ENCODE data around the gene TMEM121.

The TMEM121 gene

GRCh38 chr14:105525326-105525725 lies 1.1 kb upstream of the TMEM121 start:
- no peaks in the 10 kb centered on the region for H3K9me3 Mint-ChIP-seq
- H3K4me3 Mint-ChIP-seq: peak overlapping the region; percentile 53
- peaks cover 76% of the 10 kb centered on the region for H3K27me3 Mint-ChIP-seq
- no peak for DNase-seq
- no peaks in the 10 kb centered on the region for H3K36me3 Mint-ChIP-seq
- CTCF ChIA-PET: interaction anchor here (0.8 kb wide), 1 partner anchor 35 kb away, joined by 3 read pairs; no protein-coding TSS in a partner anchor
- peaks cover 23% of the 10 kb centered on the region for H3K4me1 Mint-ChIP-seq
- no peak overlapping the region for H3K27ac Mint-ChIP-seq

GRCh38 chr14:105526776-105527380 lies 495 bp downstream of the TMEM121 start:
- peak; percentile 31 for DNase-seq
- H3K36me3 Mint-ChIP-seq: no peaks in the 10 kb centered on the region
- peak overlapping the region; percentile 69 for H3K4me3 Mint-ChIP-seq
- H3K27me3 Mint-ChIP-seq: peaks cover 71% of the 10 kb centered on the region
- H3K4me1 Mint-ChIP-seq: peaks cover 29% of the 10 kb centered on the region
- H3K27ac Mint-ChIP-seq: no peak overlapping the region
- no peaks in the 10 kb centered on the region for H3K9me3 Mint-ChIP-seq
- CTCF ChIA-PET: no interaction called here

- Mint-ChIP-seq H3K27ac (no peak overlapping the region), H3K4me1 (peaks cover 31% of the 10 kb centered on the region), H3K4me3 (peak overlapping the region; percentile 69), H3K36me3 (no peaks in the 10 kb centered on the region), H3K27me3 (peaks cover 67% of the 10 kb centered on the region), H3K9me3 (no peaks in the 10 kb centered on the region)
- DNase-seq: no peak
- CTCF ChIA-PET: no interaction called here
Observed at GRCh38 chr14:105527381-105527825, 1.0 kb downstream of the TMEM121 start.

GRCh38 chr14:105527826-105528585 lies 1.6 kb downstream of the TMEM121 start:
- H3K36me3 Mint-ChIP-seq: no peaks in the 10 kb centered on the region
- peak overlapping the region; percentile 69 for H3K4me3 Mint-ChIP-seq
- H3K27ac Mint-ChIP-seq: no peak overlapping the region
- peaks cover 62% of the 10 kb centered on the region for H3K27me3 Mint-ChIP-seq
- CTCF ChIA-PET: interaction anchor here (0.7 to 3.0 kb wide), 7 partner anchors 36 to 176 kb away, joined by 3 to 19 read pairs (median 6); no protein-coding TSS in a partner anchor
- DNase-seq: peak; percentile 86
- no peaks in the 10 kb centered on the region for H3K9me3 Mint-ChIP-seq
- peaks cover 31% of the 10 kb centered on the region for H3K4me1 Mint-ChIP-seq

- no peaks in the 10 kb centered on the region for H3K36me3 Mint-ChIP-seq
- CTCF ChIA-PET: interaction anchor here (0.7 to 3.0 kb wide), 7 partner anchors 37 to 177 kb away, joined by 3 to 19 read pairs (median 6); no protein-coding TSS in a partner anchor
- peaks cover 61% of the 10 kb centered on the region for H3K27me3 Mint-ChIP-seq
- DNase-seq: peak; percentile 42
- peaks cover 31% of the 10 kb centered on the region for H3K4me1 Mint-ChIP-seq
- H3K4me3 Mint-ChIP-seq: peak overlapping the region; percentile 76
- H3K9me3 Mint-ChIP-seq: no peaks in the 10 kb centered on the region
- peak overlapping the region; percentile 84 for H3K27ac Mint-ChIP-seq
Observed at GRCh38 chr14:105528586-105529318, 2.4 kb downstream of the TMEM121 start.

- Mint-ChIP-seq H3K36me3 (no peaks in the 10 kb centered on the region), H3K4me1 (peaks cover 31% of the 10 kb centered on the region), H3K27ac (peak overlapping the region; percentile 84), H3K27me3 (peaks cover 59% of the 10 kb centered on the region), H3K4me3 (peak overlapping the region; percentile 76), H3K9me3 (no peaks in the 10 kb centered on the region)
- DNase-seq: no peak
- CTCF ChIA-PET: interaction anchor here (1.4 to 3.0 kb wide), 5 partner anchors 38 to 177 kb away, joined by 3 to 19 read pairs (median 12); no protein-coding TSS in a partner anchor
Observed at GRCh38 chr14:105529319-105529568, 2.9 kb downstream of the TMEM121 start.

GRCh38 chr14:105529569-105530284 lies 3.3 kb downstream of the TMEM121 start:
- Mint-ChIP-seq H3K36me3 (no peaks in the 10 kb centered on the region), H3K27me3 (peaks cover 54% of the 10 kb centered on the region), H3K4me3 (peak overlapping the region; percentile 76), H3K27ac (peak overlapping the region; percentile 78), H3K4me1 (peaks cover 31% of the 10 kb centered on the region), H3K9me3 (no peaks in the 10 kb centered on the region)
- DNase-seq: peak; percentile 65
- CTCF ChIA-PET: interaction anchor here (1.4 to 3.0 kb wide), 5 partner anchors 38 to 178 kb away, joined by 3 to 19 read pairs (median 12); no protein-coding TSS in a partner anchor

GRCh38 chr14:105530285-105531087 lies 4.1 kb downstream of the TMEM121 start:
- H3K27me3 Mint-ChIP-seq: peaks cover 46% of the 10 kb centered on the region
- CTCF ChIA-PET: interaction anchor here (2.5 to 3.0 kb wide), 2 partner anchors 41 to 49 kb away, joined by 12 to 19 read pairs; no protein-coding TSS in a partner anchor
- peaks cover 31% of the 10 kb centered on the region for H3K4me1 Mint-ChIP-seq
- H3K36me3 Mint-ChIP-seq: no peaks in the 10 kb centered on the region
- H3K4me3 Mint-ChIP-seq: peak overlapping the region; percentile 70
- DNase-seq: no peak
- peak overlapping the region; percentile 78 for H3K27ac Mint-ChIP-seq
- H3K9me3 Mint-ChIP-seq: no peaks in the 10 kb centered on the region

- no peaks in the 10 kb centered on the region for H3K9me3 Mint-ChIP-seq
- no peak for DNase-seq
- H3K36me3 Mint-ChIP-seq: no peaks in the 10 kb centered on the region
- peaks cover 29% of the 10 kb centered on the region for H3K4me1 Mint-ChIP-seq
- H3K27ac Mint-ChIP-seq: no peak overlapping the region
- peak overlapping the region; percentile 70 for H3K4me3 Mint-ChIP-seq
- H3K27me3 Mint-ChIP-seq: peaks cover 43% of the 10 kb centered on the region
- CTCF ChIA-PET: interaction anchor here (1.4 to 2.1 kb wide), 3 partner anchors 45 to 169 kb away, joined by 3 to 6 read pairs (median 4); partner anchors contain the start of gene CRIP1
Observed at GRCh38 chr14:105531088-105531893, 4.9 kb downstream of the TMEM121 start.

GRCh38 chr14:105531894-105532623 lies 5.7 kb downstream of the TMEM121 start:
- no peaks in the 10 kb centered on the region for H3K36me3 Mint-ChIP-seq
- H3K27me3 Mint-ChIP-seq: peaks cover 47% of the 10 kb centered on the region
- DNase-seq: no peak
- H3K4me1 Mint-ChIP-seq: peaks cover 27% of the 10 kb centered on the region
- CTCF ChIA-PET: interaction anchor here (1.4 to 2.1 kb wide), 5 partner anchors 12 to 170 kb away, joined by 3 to 8 read pairs (median 5); partner anchors contain the start of gene CRIP1
- H3K9me3 Mint-ChIP-seq: no peaks in the 10 kb centered on the region
- no peak overlapping the region for H3K4me3 Mint-ChIP-seq
- no peak overlapping the region for H3K27ac Mint-ChIP-seq

GRCh38 chr14:105532735-105533141 lies 6.4 kb downstream of the TMEM121 start:
- Mint-ChIP-seq H3K36me3 (no peaks in the 10 kb centered on the region), H3K9me3 (no peaks in the 10 kb centered on the region), H3K27me3 (peaks cover 47% of the 10 kb centered on the region), H3K4me1 (peaks cover 20% of the 10 kb centered on the region), H3K4me3 (no peak overlapping the region), H3K27ac (no peak overlapping the region)
- peak; percentile 31 for DNase-seq
- CTCF ChIA-PET: interaction anchor here (0.6 to 2.1 kb wide), 6 partner anchors 11 to 211 kb away, joined by 3 to 8 read pairs (median 4); partner anchors contain the start of gene CRIP1

- no peak overlapping the region for H3K27ac Mint-ChIP-seq
- no peaks in the 10 kb centered on the region for H3K9me3 Mint-ChIP-seq
- no peak for DNase-seq
- CTCF ChIA-PET: interaction anchor here (1.7 to 2.1 kb wide), 4 partner anchors 11 to 163 kb away, joined by 4 to 8 read pairs (median 6); partner anchors contain the start of gene CRIP1
- no peak overlapping the region for H3K4me3 Mint-ChIP-seq
- peaks cover 47% of the 10 kb centered on the region for H3K27me3 Mint-ChIP-seq
- peaks cover 19% of the 10 kb centered on the region for H3K4me1 Mint-ChIP-seq
- no peaks in the 10 kb centered on the region for H3K36me3 Mint-ChIP-seq
Observed at GRCh38 chr14:105533391-105533790, 7.0 kb downstream of the TMEM121 start.
